Memory B cell (primary cell): ENCODE data around the gene RNF149.

Experiments
- ATAC-seq: fragments of 150-1000 bp; cut with Tn5 transposase; 2 replicates; pipeline ENCODE4 v1.10.0; 2021; ENCODE audit warnings: low read depth, mild to moderate bottlenecking, moderate library complexity
- DNase-seq, 2 donors: peaks; one replicate each; pipeline ENCODE4 v3.0.0; 2022; ENCODE audit warnings: low spot score in 2 of 2
- H3K27ac Mint-ChIP-seq: one replicate; pipeline ENCODE4 v1.8.0; 2022; ENCODE audit warnings: mild to moderate bottlenecking, moderate library complexity, mixed read lengths
- H3K27me3 Mint-ChIP-seq: one replicate; pipeline ENCODE4 v1.8.0; 2022; ENCODE audit warnings: mixed read lengths
- H3K36me3 Mint-ChIP-seq: one replicate; pipeline ENCODE4 v1.8.0; 2022; ENCODE audit warnings: mild to moderate bottlenecking, mixed read lengths
- H3K4me1 Mint-ChIP-seq: one replicate; pipeline ENCODE4 v1.8.0; 2022; ENCODE audit warnings: mixed read lengths
- H3K4me3 Mint-ChIP-seq: one replicate; pipeline ENCODE4 v1.8.0; 2022; ENCODE audit warnings: mild to moderate bottlenecking, moderate library complexity, mixed read lengths
- H3K9me3 Mint-ChIP-seq: one replicate; pipeline ENCODE4 v1.8.0; 2022; ENCODE audit warnings: mixed read lengths

Gene RNF149

GRCh38 chr2:101231937-101232730, 76.4 kb downstream of the RNF149 start:
- H3K4me3 Mint-ChIP-seq: no peak overlapping the region

GRCh38 chr2:101231240-101231639, 77.3 kb downstream of the RNF149 start:
- ATAC-seq (no peak), DNase-seq (no peak)
- H3K27me3 Mint-ChIP-seq: peaks cover 21% of the 10 kb centered on the region
- H3K27ac Mint-ChIP-seq: no peak overlapping the region
- H3K4me1 Mint-ChIP-seq: peaks cover 6% of the 10 kb centered on the region
- H3K36me3 Mint-ChIP-seq: peaks cover 17% of the 10 kb centered on the region
- H3K9me3 Mint-ChIP-seq: peaks cover 6% of the 10 kb centered on the region
- H3K4me3 Mint-ChIP-seq: no peak overlapping the region

More at GRCh38 chr2:101231937-101232730, 76.4 kb downstream of the RNF149 start:
- ATAC-seq (no peak), DNase-seq (no peak)
- Mint-ChIP-seq H3K9me3 (peaks cover 6% of the 10 kb centered on the region), H3K27ac (no peak overlapping the region), H3K27me3 (peaks cover 16% of the 10 kb centered on the region), H3K36me3 (peaks cover 17% of the 10 kb centered on the region), H3K4me1 (peaks cover 6% of the 10 kb centered on the region)

- ATAC-seq (no peak), DNase-seq (no peak)
- Mint-ChIP-seq H3K4me3 (no peak overlapping the region), H3K9me3 (peaks cover 3% of the 10 kb centered on the region), H3K27ac (no peak overlapping the region), H3K27me3 (peaks cover 23% of the 10 kb centered on the region), H3K4me1 (peaks cover 6% of the 10 kb centered on the region), H3K36me3 (peaks cover 15% of the 10 kb centered on the region)
These were observed 77.9 kb downstream of the RNF149 start for GRCh38 chr2:101230541-101231001.
